HepG2 (cell line): ENCODE measurements around the gene GAN. TPM values are rescaled to one million over a fixed set of nuclear protein-coding genes. Genes with fewer than 3 reads are reported as not detected.
A peak's percentile ranks its signal among the peaks of the same experiment; 100 is the strongest.

ENCODE experiments used
- FOSL1 ChIP-seq: sonication (generic); formaldehyde crosslinking; IDR thresholded peaks from 2 replicates; pipeline ENCODE4 v1.9.0; 2021; ENCODE audit warnings: missing genetic modification reagents, borderline replicate concordance
- FOXJ3 ChIP-seq: sonication (generic); formaldehyde crosslinking; IDR thresholded peaks from 2 replicates; pipeline ENCODE4 v1.4.0; 2020; ENCODE audit warnings: missing genetic modification reagents, mild to moderate bottlenecking, borderline replicate concordance
- HOXD1 ChIP-seq: sonication (generic); formaldehyde crosslinking; IDR thresholded peaks from 2 replicates; pipeline ENCODE4 v1.5.0; 2020; ENCODE audit warnings: missing genetic modification reagents
- JARID2 ChIP-seq: sonication (generic); formaldehyde crosslinking; IDR thresholded peaks from 2 replicates; pipeline ENCODE4 v1.8.1; 2023; ENCODE audit warnings: missing genetic modification reagents, inconsistent platforms; ENCODE audit not compliant: insufficient replicate concordance
- KDM3A ChIP-seq: IDR thresholded peaks from 2 replicates; pipeline ENCODE4 v1.6.1; 2018; ENCODE audit warnings: low read depth, missing compliant biosample characterization
- KLF13 ChIP-seq: sonication (generic); formaldehyde crosslinking; IDR thresholded peaks from 2 replicates; pipeline ENCODE4 v1.4.0; 2020; ENCODE audit warnings: mild to moderate bottlenecking, missing genetic modification reagents
- MED13 ChIP-seq: sonication (generic); formaldehyde crosslinking; IDR thresholded peaks from 2 replicates; pipeline ENCODE4 v1.5.0; 2020; ENCODE audit warnings: missing genetic modification reagents
- MIER2 ChIP-seq: IDR thresholded peaks from 2 replicates; pipeline ENCODE4 v1.6.1; 2016; ENCODE audit warnings: missing biosample characterization, missing genetic modification reagents
- NFE2 ChIP-seq: sonication (generic); formaldehyde crosslinking; IDR thresholded peaks from 2 replicates; pipeline ENCODE4 v1.4.0; 2020; ENCODE audit warnings: missing genetic modification reagents
- NFKBIZ ChIP-seq: IDR thresholded peaks from 2 replicates; pipeline ENCODE4 v1.6.1; 2018; ENCODE audit warnings: missing genetic modification reagents, missing compliant biosample characterization
- RBM39 ChIP-seq: fragments of 200-400 bp; formaldehyde crosslinking; IDR thresholded peaks from one replicate; pipeline ENCODE4 v1.6.1; 2018; ENCODE audit warnings: antibody characterized with exemption, mild to moderate bottlenecking, low read depth, low read length; ENCODE audit not compliant: poor library complexity, severe bottlenecking
- SMAD1 ChIP-seq: sonication (generic); formaldehyde crosslinking; IDR thresholded peaks from 2 replicates; pipeline ENCODE4 v1.4.0; 2020; ENCODE audit warnings: missing genetic modification reagents, low read depth, mild to moderate bottlenecking, borderline replicate concordance
- TBP ChIP-seq: sonication (generic); formaldehyde crosslinking; IDR thresholded peaks from 2 replicates; pipeline ENCODE4 v1.5.0; 2020; ENCODE audit warnings: missing genetic modification reagents
- U2AF1 ChIP-seq: fragments of 200-400 bp; formaldehyde crosslinking; optimal IDR thresholded peaks from 2 replicates; pipeline ENCODE3; 2017; ENCODE audit warnings: mild to moderate bottlenecking, low read depth, low read length
- ZBTB7B ChIP-seq: sonication (generic); formaldehyde crosslinking; IDR thresholded peaks from 2 replicates; pipeline ENCODE4 v1.4.0; 2020; ENCODE audit warnings: missing genetic modification reagents
- ZKSCAN5 ChIP-seq: sonication (generic); formaldehyde crosslinking; IDR thresholded peaks from 2 replicates; pipeline ENCODE4 v1.5.1; 2020; ENCODE audit warnings: mild to moderate bottlenecking, missing genetic modification reagents
- ZMYM2 ChIP-seq: sonication (generic); formaldehyde crosslinking; IDR thresholded peaks from 2 replicates; pipeline ENCODE4 v1.8.0; 2022; ENCODE audit warnings: mild to moderate bottlenecking, missing genetic modification reagents
- ZNF333 ChIP-seq: sonication (generic); formaldehyde crosslinking; IDR thresholded peaks from 2 replicates; pipeline ENCODE4 v1.4.0; 2020; ENCODE audit warnings: mild to moderate bottlenecking, missing genetic modification reagents, borderline replicate concordance
- ZNF354B ChIP-seq: sonication (generic); formaldehyde crosslinking; IDR thresholded peaks from 2 replicates; pipeline ENCODE4 v1.8.0; 2022; ENCODE audit warnings: mild to moderate bottlenecking, missing genetic modification reagents
- ZNF558 ChIP-seq: sonication (generic); formaldehyde crosslinking; IDR thresholded peaks from 2 replicates; pipeline ENCODE4 v1.9.0; 2022; ENCODE audit warnings: mild to moderate bottlenecking, missing genetic modification reagents, borderline replicate concordance
- ZNF652 ChIP-seq: IDR thresholded peaks from 2 replicates; pipeline ENCODE4 v1.6.1; 2016; ENCODE audit warnings: low read depth, borderline replicate concordance
- ZNF772 ChIP-seq: sonication (generic); formaldehyde crosslinking; IDR thresholded peaks from 2 replicates; pipeline ENCODE4 v1.5.0; 2020; ENCODE audit warnings: mild to moderate bottlenecking, missing genetic modification reagents
- ZNF792 ChIP-seq: IDR thresholded peaks from 2 replicates; pipeline ENCODE4 v1.6.1; 2016
- polyA plus RNA-seq, 8 experiments: library from polyadenylated mRNA; depleted of rRNA in 3 of 8; stranded (reverse) in 7 of 8; unstranded in 1 of 8; fragments of >200 nt; fragmentation: Illumina TruSeq in 4 of 8; extraction: Trizol in 4 of 8; gene quantifications; 2 replicates each; pipeline versions ENCODE4 v1.2.1 to v1.2.3, GENCODE V29; 2011 to 2016; ENCODE audit warnings: low read depth in 4 of 8, missing spikeins in 1 of 8, mixed read lengths in 1 of 8; ENCODE audit not compliant: insufficient read depth in 1 of 8
- total RNA-seq, 5 experiments: library from RNA; depleted of rRNA; stranded (reverse); fragments of >200 nt; fragmentation: Illumina TruSeq; extraction: Trizol; gene quantifications; 2 replicates each; pipeline ENCODE4 v1.2.3, GENCODE V29; 2016; ENCODE audit warnings: low read depth in 1 of 5
- TF ChIP-seq, protein P1 (sequence below): sonication (generic); formaldehyde crosslinking; IDR thresholded peaks from 2 replicates; pipeline ENCODE4 v1.8.1; 2022; ENCODE audit warnings: mild to moderate bottlenecking, missing genetic modification reagents
- TF ChIP-seq, protein P2 (sequence below): conservative IDR thresholded peaks from 2 replicates; pipeline ENCODE4 v1.6.1; 2018; ENCODE audit warnings: missing genetic modification reagents
- TF ChIP-seq, protein P3 (sequence below): sonication (generic); formaldehyde crosslinking; IDR thresholded peaks from 2 replicates; pipeline ENCODE4 v1.8.1; 2023; ENCODE audit warnings: mild to moderate bottlenecking, missing genetic modification reagents
- TF ChIP-seq, protein P4 (sequence below): sonication (generic); formaldehyde crosslinking; IDR thresholded peaks from 2 replicates; pipeline ENCODE4 v1.8.0; 2022; ENCODE audit warnings: mild to moderate bottlenecking, missing genetic modification reagents; ENCODE audit not compliant: insufficient replicate concordance

Gene GAN
- total and polyA plus RNA-seq, 2 of the 13 experiments (the other 11 are each of a cell fraction or from before 2014, with no cell fraction given) = 4.3 to 11.0 TPM

DNA sequence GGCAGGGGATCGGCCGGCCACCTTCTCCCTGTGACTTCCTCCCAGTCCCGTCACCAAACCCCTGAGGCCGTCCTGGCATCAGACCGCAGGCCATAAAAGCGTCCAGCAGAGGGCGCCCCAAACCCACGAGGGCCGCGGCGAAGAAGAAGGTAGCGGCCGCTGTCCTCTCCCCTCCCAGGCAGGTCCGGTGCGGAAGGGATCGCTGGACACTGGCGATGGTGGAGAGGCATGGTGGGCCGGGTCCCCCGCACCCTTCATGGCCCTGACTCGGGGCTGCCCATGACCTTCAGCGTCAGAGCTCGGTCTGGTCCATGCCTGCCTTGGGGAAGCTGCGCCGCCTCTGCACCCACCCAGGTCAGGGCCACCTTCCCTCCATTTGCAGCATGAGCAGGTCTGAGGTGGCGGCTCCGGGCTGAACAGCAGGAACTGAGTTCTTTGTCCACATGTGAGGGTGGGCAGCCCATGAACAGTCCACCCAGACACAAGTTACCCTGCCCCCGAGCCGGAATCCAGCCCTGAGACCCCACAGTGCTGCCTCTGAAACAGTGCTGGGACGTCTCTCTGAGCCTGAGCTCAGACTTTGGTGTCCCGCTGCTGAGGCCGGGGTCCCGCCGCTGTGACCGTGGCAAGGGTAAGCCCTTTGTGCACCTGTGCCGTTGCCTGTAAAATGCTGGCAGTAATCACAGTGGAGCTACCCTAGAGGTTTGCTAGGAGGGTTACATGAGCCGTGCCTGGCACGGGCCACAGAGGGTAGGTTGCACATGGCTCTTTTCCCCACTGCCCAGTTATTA, 89.0 kb downstream of the GAN start (continued):
- TF ChIP-seq, protein P1, sequence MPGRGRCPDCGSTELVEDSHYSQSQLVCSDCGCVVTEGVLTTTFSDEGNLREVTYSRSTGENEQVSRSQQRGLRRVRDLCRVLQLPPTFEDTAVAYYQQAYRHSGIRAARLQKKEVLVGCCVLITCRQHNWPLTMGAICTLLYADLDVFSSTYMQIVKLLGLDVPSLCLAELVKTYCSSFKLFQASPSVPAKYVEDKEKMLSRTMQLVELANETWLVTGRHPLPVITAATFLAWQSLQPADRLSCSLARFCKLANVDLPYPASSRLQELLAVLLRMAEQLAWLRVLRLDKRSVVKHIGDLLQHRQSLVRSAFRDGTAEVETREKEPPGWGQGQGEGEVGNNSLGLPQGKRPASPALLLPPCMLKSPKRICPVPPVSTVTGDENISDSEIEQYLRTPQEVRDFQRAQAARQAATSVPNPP (CRISPR knock-in tag) = no peak
- TF ChIP-seq ZNF772 = peak; percentile 81; the same call in 1 of the 2 replicates
- peak; percentile 93; the same call in 1 of the 2 replicates for TF ChIP-seq ZNF333 (CRISPR knock-in tag)
- no peak for TF ChIP-seq JARID2 (CRISPR knock-in tag)
- TF ChIP-seq HOXD1 = no peak
- TF ChIP-seq ZNF558 (CRISPR knock-in tag) = no peak
- no peak for TF ChIP-seq ZMYM2 (CRISPR knock-in tag)
- TF ChIP-seq, protein P2, sequence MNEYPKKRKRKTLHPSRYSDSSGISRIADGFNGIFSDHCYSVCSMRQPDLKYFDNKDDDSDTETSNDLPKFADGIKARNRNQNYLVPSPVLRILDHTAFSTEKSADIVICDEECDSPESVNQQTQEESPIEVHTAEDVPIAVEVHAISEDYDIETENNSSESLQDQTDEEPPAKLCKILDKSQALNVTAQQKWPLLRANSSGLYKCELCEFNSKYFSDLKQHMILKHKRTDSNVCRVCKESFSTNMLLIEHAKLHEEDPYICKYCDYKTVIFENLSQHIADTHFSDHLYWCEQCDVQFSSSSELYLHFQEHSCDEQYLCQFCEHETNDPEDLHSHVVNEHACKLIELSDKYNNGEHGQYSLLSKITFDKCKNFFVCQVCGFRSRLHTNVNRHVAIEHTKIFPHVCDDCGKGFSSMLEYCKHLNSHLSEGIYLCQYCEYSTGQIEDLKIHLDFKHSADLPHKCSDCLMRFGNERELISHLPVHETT (CRISPR knock-in tag) = no peak
- TF ChIP-seq U2AF1 = no peak
- no peak; the same call in 1 of the 2 replicates for TF ChIP-seq SMAD1 (CRISPR knock-in tag)
- 0 out of 2 replicates have a peak, but pooled peaks have one; percentile 29 for TF ChIP-seq ZNF652 (CRISPR knock-in tag)
- TF ChIP-seq MED13 = peak; percentile 50; the same call in 1 of the 2 replicates
- TF ChIP-seq TBP = no peak
- TF ChIP-seq FOXJ3 = 0 out of 2 replicates have a peak, but pooled peaks have one; percentile 33
- TF ChIP-seq, protein P3, sequence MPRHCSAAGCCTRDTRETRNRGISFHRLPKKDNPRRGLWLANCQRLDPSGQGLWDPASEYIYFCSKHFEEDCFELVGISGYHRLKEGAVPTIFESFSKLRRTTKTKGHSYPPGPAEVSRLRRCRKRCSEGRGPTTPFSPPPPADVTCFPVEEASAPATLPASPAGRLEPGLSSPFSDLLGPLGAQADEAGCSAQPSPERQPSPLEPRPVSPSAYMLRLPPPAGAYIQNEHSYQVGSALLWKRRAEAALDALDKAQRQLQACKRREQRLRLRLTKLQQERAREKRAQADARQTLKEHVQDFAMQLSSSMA (CRISPR knock-in tag) = 0 out of 2 replicates have a peak, but pooled peaks have one; percentile 44
- TF ChIP-seq NFKBIZ = no peak
- no peak for TF ChIP-seq NFE2
- TF ChIP-seq ZKSCAN5 (CRISPR knock-in tag) = 0 out of 2 replicates have a peak, but pooled peaks have one; percentile 55
- no peak for TF ChIP-seq KLF13
- TF ChIP-seq RBM39 = no peak
- peak; percentile 80; the same call in 1 of the 2 replicates for TF ChIP-seq MIER2 (CRISPR knock-in tag)
- no peak for TF ChIP-seq FOSL1 (CRISPR knock-in tag)
- peak; percentile 96 for TF ChIP-seq KDM3A (CRISPR knock-in tag)
- no peak for TF ChIP-seq ZNF354B (CRISPR knock-in tag)
- TF ChIP-seq, protein P4, sequence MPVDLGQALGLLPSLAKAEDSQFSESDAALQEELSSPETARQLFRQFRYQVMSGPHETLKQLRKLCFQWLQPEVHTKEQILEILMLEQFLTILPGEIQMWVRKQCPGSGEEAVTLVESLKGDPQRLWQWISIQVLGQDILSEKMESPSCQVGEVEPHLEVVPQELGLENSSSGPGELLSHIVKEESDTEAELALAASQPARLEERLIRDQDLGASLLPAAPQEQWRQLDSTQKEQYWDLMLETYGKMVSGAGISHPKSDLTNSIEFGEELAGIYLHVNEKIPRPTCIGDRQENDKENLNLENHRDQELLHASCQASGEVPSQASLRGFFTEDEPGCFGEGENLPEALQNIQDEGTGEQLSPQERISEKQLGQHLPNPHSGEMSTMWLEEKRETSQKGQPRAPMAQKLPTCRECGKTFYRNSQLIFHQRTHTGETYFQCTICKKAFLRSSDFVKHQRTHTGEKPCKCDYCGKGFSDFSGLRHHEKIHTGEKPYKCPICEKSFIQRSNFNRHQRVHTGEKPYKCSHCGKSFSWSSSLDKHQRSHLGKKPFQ (CRISPR knock-in tag) = peak; percentile 15
- no peak; the same call in 1 of the 2 replicates for TF ChIP-seq ZNF792 (CRISPR knock-in tag)
- TF ChIP-seq ZBTB7B = no peak
